HG03432 (cell line): Measurements from ENCODE around the gene ZNF511.

Experiments
- ATAC-seq: cut with Tn5 transposase; IDR thresholded peaks from one replicate; pipeline ENCODE4 v1.9.1; 2021; ENCODE audit warnings: mild to moderate bottlenecking, moderate library complexity; ENCODE audit not compliant: unreplicated experiment

Gene ZNF511

GRCh38 chr10:133332936-133333699, 24.4 kb downstream of the ZNF511 start:
- no peak for ATAC-seq

- peak; percentile 39 for ATAC-seq
Observed at GRCh38 chr10:133334503-133335245, 26.0 kb downstream of the ZNF511 start.

GRCh38 chr10:133335246-133336117, 26.8 kb downstream of the ZNF511 start:
- ATAC-seq: peak; percentile 53

GRCh38 chr10:133336118-133336576, 27.4 kb downstream of the ZNF511 start:
- no peak for ATAC-seq

GRCh38 chr10:133336577-133337369, 28.1 kb downstream of the ZNF511 start, which contains the start of gene CALY:
Gene CALY, minus strand, starts transcription at chr10:133336896. Its CDS starts 7,907 bp downstream, at chr10:133328989.
- peak; percentile 36 for ATAC-seq

GRCh38 chr10:133337370-133337725, 28.6 kb downstream of the ZNF511 start:
- no peak for ATAC-seq

- no peak for ATAC-seq
Observed at GRCh38 chr10:133338080-133339071, 29.7 kb downstream of the ZNF511 start.

- ATAC-seq: no peak
Observed at GRCh38 chr10:133339708-133340380, 31.1 kb downstream of the ZNF511 start.

GRCh38 chr10:133341983-133342382, 33.3 kb downstream of the ZNF511 start:
- no peak for ATAC-seq

GRCh38 chr10:133342942-133343341, 34.2 kb downstream of the ZNF511 start:
- no peak for ATAC-seq

- no peak for ATAC-seq
Observed at GRCh38 chr10:133343558-133343957, 34.8 kb downstream of the ZNF511 start.

GRCh38 chr10:133344236-133344635, 35.5 kb downstream of the ZNF511 start:
- ATAC-seq: no peak

- no peak for ATAC-seq
Observed at GRCh38 chr10:133346413-133346812, 37.7 kb downstream of the ZNF511 start.

GRCh38 chr10:133347710-133348517, 39.2 kb downstream of the ZNF511 start:
- no peak for ATAC-seq

GRCh38 chr10:133349160-133349568, 40.5 kb downstream of the ZNF511 start:
- no peak for ATAC-seq

- ATAC-seq: no peak
Observed at GRCh38 chr10:133349577-133350011, 40.9 kb downstream of the ZNF511 start.

- no peak for ATAC-seq
Observed at GRCh38 chr10:133350283-133350949, 41.7 kb downstream of the ZNF511 start.
